SK-N-SH (cell line): Measurements from ENCODE around the gene PERCC1. TPM values are rescaled to one million over a fixed set of nuclear protein-coding genes. Genes with fewer than 3 reads are reported as not detected.

ENCODE experiments used
- CTCF ChIA-PET: fragments of 300-600, 350-600 bp; formaldehyde crosslinking; extraction: SDS; loops from one replicate; lab custom pipeline; 2021; lab: Yijun Ruan, JAX
- POLR2A ChIA-PET: fragments of 350-600 bp; sonication (Branson Sonifier 250); formaldehyde crosslinking; extraction: SDS; loops from one replicate; lab custom pipeline; 2020; ENCODE audit warnings: antibody characterized with exemption, inconsistent platforms; lab: Yijun Ruan, JAX
- DNase-seq: peaks from one replicate; pipeline ENCODE4 v3.0.0; 2012
- H2AFZ ChIP-seq: fragments of 200-600 bp; sonication (generic); 2 replicates; pipeline ENCODE4 v1.8.1; 2016; ENCODE audit warnings: antibody characterized with exemption, mild to moderate bottlenecking, low read depth
- H3F3A ChIP-seq: fragments of 200-600 bp; sonication (generic); replicated peaks from 2 replicates; pipeline ENCODE3; 2016; ENCODE audit warnings: antibody characterized with exemption, mild to moderate bottlenecking; ENCODE audit not compliant: insufficient read depth
- H3K27ac ChIP-seq, 2 experiments: fragments of 200-500 bp in 1 of 2; fragments of 200-600 bp in 1 of 2; sonication (Bioruptor generic) in 1 of 2; sonication (generic), shearing (Covaris generic) in 1 of 2; 2 replicates each; pipeline versions ENCODE4 v1.5.1 to v1.6.1; 2014 to 2016; ENCODE audit warnings: low read depth in 2 of 2, inconsistent platforms in 1 of 2, low read length in 1 of 2, mild to moderate bottlenecking in 1 of 2, mixed read lengths in 1 of 2
- H3K27me3 ChIP-seq: fragments of 200-600 bp; sonication (generic), shearing (Covaris generic); 2 replicates; pipeline ENCODE4 v1.6.1; 2016; ENCODE audit warnings: mixed run types; ENCODE audit not compliant: insufficient read depth
- H3K36me3 ChIP-seq, 2 experiments: fragments of 200-500 bp in 1 of 2; fragments of 200-600 bp in 1 of 2; sonication (Bioruptor generic) in 1 of 2; sonication (generic) in 1 of 2; replicated peaks in 1 of 2; 2 replicates each; pipeline versions ENCODE3 to v1.5.1; 2014 to 2016; ENCODE audit warnings: low read length in 1 of 2, mild to moderate bottlenecking in 1 of 2; ENCODE audit not compliant: insufficient read depth in 2 of 2, control insufficient read depth in 1 of 2
- H3K4me1 ChIP-seq, 2 experiments: fragments of 200-500 bp in 1 of 2; fragments of 200-600 bp in 1 of 2; sonication (Bioruptor generic) in 1 of 2; sonication (generic), shearing (Covaris generic) in 1 of 2; 2 replicates each; pipeline versions ENCODE4 v1.5.1 to v1.6.1; 2014 to 2016; ENCODE audit warnings: low read depth in 1 of 2, low read length in 1 of 2, mixed run types in 1 of 2; ENCODE audit not compliant: insufficient read depth in 2 of 2, control insufficient read depth in 1 of 2
- H3K4me2 ChIP-seq: fragments of 200-600 bp; sonication (generic), shearing (Covaris generic); 2 replicates; pipeline ENCODE4 v1.6.1; 2017; ENCODE audit warnings: mixed run types
- H3K4me3 ChIP-seq, 2 experiments: fragments of 200-500 bp in 1 of 2; fragments of 200-600 bp in 1 of 2; sonication (Bioruptor generic) in 1 of 2; sonication (generic), shearing (Covaris generic) in 1 of 2; 2 replicates each; pipeline versions ENCODE4 v1.5.1 to v1.8.1; 2014 to 2016; ENCODE audit warnings: low read depth in 2 of 2, inconsistent platforms in 1 of 2, low read length in 1 of 2, mild to moderate bottlenecking in 1 of 2, mixed read lengths in 1 of 2, moderate library complexity in 1 of 2
- H3K79me2 ChIP-seq: fragments of 200-600 bp; sonication (generic); 2 replicates; pipeline ENCODE4 v1.8.1; 2017; ENCODE audit warnings: mild to moderate bottlenecking; ENCODE audit not compliant: insufficient read depth
- H3K9ac ChIP-seq: fragments of 200-600 bp; sonication (generic); 2 replicates; pipeline ENCODE4 v1.6.1; 2017; ENCODE audit warnings: mixed run types
- H3K9me2 ChIP-seq: fragments of 200-600 bp; sonication (generic); 2 replicates; pipeline ENCODE4 v1.6.1; 2017; ENCODE audit warnings: mixed run types
- H3K9me3 ChIP-seq: fragments of 200-600 bp; sonication (generic); 2 replicates; pipeline ENCODE4 v1.6.1; 2017; ENCODE audit warnings: mixed run types, mild to moderate bottlenecking, moderate library complexity
- H4K20me1 ChIP-seq: fragments of 200-600 bp; sonication (generic); 2 replicates; pipeline ENCODE4 v1.6.1; 2017; ENCODE audit warnings: mild to moderate bottlenecking, mixed run types; ENCODE audit not compliant: insufficient read depth
- CHD2 ChIP-seq: fragments of 150-350 bp; IDR thresholded peaks from 2 replicates; pipeline ENCODE4 v1.6.1; 2018; ENCODE audit warnings: low read length; ENCODE audit not compliant: partially characterized antibody
- FOSL2 ChIP-seq: IDR thresholded peaks from 2 replicates; pipeline ENCODE4 v1.4.0; 2012; ENCODE audit warnings: low read depth, mild to moderate bottlenecking, moderate library complexity, borderline replicate concordance
- FOXM1 ChIP-seq: IDR thresholded peaks from 2 replicates; pipeline ENCODE4 v1.4.0; 2012; ENCODE audit warnings: low read depth, mild to moderate bottlenecking
- GATA2 ChIP-seq: sonication (generic); formaldehyde crosslinking; IDR thresholded peaks from 2 replicates; pipeline ENCODE4 v1.5.0; 2020; ENCODE audit warnings: mild to moderate bottlenecking, missing genetic modification reagents
- JUND ChIP-seq: IDR thresholded peaks from 2 replicates; pipeline ENCODE4 v1.4.0; 2012
- NFIC ChIP-seq: IDR thresholded peaks from 2 replicates; pipeline ENCODE4 v1.4.0; 2012; ENCODE audit warnings: borderline replicate concordance
- POLR2AphosphoS5 ChIP-seq: IDR thresholded peaks from 2 replicates; pipeline ENCODE4 v1.6.1; 2012; ENCODE audit warnings: low read depth, low read length
- RAD21 ChIP-seq: IDR thresholded peaks from 2 replicates; pipeline ENCODE4 v1.6.1; 2012; ENCODE audit warnings: mild to moderate bottlenecking, low read length
- RFX5 ChIP-seq: IDR thresholded peaks from 2 replicates; pipeline ENCODE4 v1.6.1; 2012; ENCODE audit warnings: mild to moderate bottlenecking, improper control_type of control experiment, low read length
- RXRA ChIP-seq: IDR thresholded peaks from 2 replicates; pipeline ENCODE4 v1.4.0; 2012; ENCODE audit warnings: low read depth, mild to moderate bottlenecking, borderline replicate concordance
- SIN3A ChIP-seq: IDR thresholded peaks from 2 replicates; pipeline ENCODE4 v1.6.1; 2012; ENCODE audit warnings: low read depth, mild to moderate bottlenecking, low read length, moderate library complexity, borderline replicate concordance
- TCF12 ChIP-seq: IDR thresholded peaks from 2 replicates; pipeline ENCODE4 v1.4.0; 2012
- TEAD4 ChIP-seq: IDR thresholded peaks from 2 replicates; pipeline ENCODE4 v1.4.0; 2012; ENCODE audit warnings: mild to moderate bottlenecking, borderline replicate concordance; ENCODE audit not compliant: insufficient read depth
- ZBTB33 ChIP-seq: IDR thresholded peaks from 2 replicates; pipeline ENCODE4 v1.4.0; 2012; ENCODE audit warnings: low read depth, borderline replicate concordance
- WGBS: methylation state at CpG from one replicate; pipeline ENCODE4 v1.1.6; 2017; ENCODE audit warnings: low lambda C conversion rate; 5-methylcytosine and 5-hydroxymethylcytosine counted together
- polyA plus RNA-seq, 3 experiments: library from polyadenylated mRNA; depleted of rRNA; stranded (reverse); fragments of >200 nt; gene quantifications; 2 replicates each; pipeline ENCODE4 v1.2.3, GENCODE V29; 2012
- TF ChIP-seq, protein P1 (sequence below): IDR thresholded peaks from 2 replicates; pipeline ENCODE4 v1.4.0; 2012; ENCODE audit warnings: low read depth
- TF ChIP-seq, protein P2 (sequence below): fragments of 200-600 bp; sonication (generic); IDR thresholded peaks from 2 replicates; pipeline ENCODE4 v1.6.1; 2017; ENCODE audit warnings: antibody characterized with exemption, mild to moderate bottlenecking, moderate library complexity

The PERCC1 gene
- polyA plus RNA-seq, 1 of the 3 experiments (the other 2 are of a cell fraction) = not detected

- no peak for TF ChIP-seq ZBTB33
Observed at GRCh38 chr16:1454561-1454960, 23.7 kb downstream of the PERCC1 start (continued).

DNA sequence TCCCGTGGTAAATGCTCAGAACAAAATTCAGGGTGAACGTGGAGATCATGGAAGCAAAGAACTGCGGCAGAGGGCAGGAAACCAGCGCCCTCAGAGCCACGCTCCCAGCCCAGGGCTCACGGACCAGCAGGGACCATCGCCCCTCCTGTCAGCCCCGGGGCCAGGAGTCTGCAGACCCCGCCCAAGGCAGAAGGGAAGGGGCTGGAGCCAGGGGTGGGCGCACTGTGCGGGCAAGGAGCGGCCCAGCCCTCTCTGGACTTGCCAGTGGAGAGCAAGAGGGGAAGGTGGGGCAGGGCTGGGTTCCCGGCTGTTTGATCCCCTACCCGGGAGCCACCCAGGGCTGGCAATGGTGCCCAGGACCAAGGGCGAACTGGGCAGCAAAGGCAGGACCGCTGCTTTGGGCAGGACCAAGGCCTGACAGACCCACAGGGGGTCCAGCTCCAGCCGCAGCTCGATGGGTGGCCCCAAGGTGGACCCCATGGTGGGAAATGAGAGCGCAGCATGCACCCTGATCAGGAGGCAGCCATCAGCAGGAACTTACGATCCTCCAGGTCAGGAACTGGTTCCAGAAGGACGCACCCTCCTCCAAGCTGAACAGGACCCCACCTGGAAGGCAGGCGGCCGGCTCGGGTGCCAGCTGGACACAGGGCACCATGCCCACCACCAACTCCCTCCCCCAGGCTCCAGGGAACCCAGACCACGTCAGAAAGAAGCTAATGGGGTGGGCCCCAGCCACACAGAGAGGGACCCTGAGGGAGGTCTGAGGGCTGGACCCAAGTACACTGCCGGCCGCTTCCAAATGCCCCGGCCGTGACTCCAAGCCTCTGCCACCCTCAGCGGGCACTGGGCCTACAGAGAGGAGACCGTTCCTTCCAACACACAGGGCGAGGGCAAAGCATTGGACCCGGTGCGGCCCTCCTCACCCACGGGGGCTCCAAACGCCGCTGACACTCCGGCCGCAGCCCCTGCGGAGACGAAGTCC, 24.6 kb downstream of the PERCC1 start:
- no peaks in the 10 kb centered on the region for H3K79me2 ChIP-seq
- no peaks in the 10 kb centered on the region for H3K9me3 ChIP-seq
- H3F3A ChIP-seq = no peaks in the 10 kb centered on the region
- peaks cover 0 to 43% of the 10 kb centered on the region in 2 experiments for H3K36me3 ChIP-seq
- ChIA-PET POLR2A (no interaction called here), CTCF (no interaction called here)
- no peaks in the 10 kb centered on the region for H3K9me2 ChIP-seq
- H3K4me1 ChIP-seq = no peaks in the 10 kb centered on the region
- H3K9ac ChIP-seq = no peak overlapping the region
- DNase-seq = no peak
- TF ChIP-seq GATA2 (CRISPR knock-in tag) (no peak), NFIC (no peak), RXRA (no peak), TEAD4 (no peak), RAD21 (no peak), TCF12 (no peak)
- H4K20me1 ChIP-seq = no peaks in the 10 kb centered on the region
- H3K27me3 ChIP-seq = no peaks in the 10 kb centered on the region
- no peak overlapping the region for H3K4me3 ChIP-seq
- no peak overlapping the region for H2AFZ ChIP-seq
- WGBS = 96% methylated on average over 18 of the region's 41 CpGs
- no peak overlapping the region for H3K4me2 ChIP-seq
- no peak overlapping the region for H3K27ac ChIP-seq

DNA sequence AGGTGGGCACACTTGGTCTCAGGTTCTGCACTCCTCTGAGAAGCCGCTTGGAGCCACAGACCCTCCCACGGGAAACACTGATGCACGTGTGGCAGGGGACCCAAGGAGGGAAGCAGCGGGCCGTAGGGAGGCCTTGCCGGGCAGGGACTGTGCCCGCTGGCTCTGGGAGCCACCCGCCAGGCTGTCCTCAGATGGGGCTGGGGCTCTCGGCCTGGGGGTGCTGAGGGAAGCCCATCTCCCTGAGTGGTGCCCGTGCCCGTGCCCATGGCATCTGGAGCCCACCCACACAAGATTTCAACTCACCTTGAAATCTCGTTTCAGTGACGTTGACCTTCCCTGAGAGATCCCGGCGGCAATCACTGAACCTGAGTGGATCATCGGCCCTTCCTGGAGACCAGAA, 26.1 kb downstream of the PERCC1 start:
- ChIA-PET CTCF (no interaction called here), POLR2A (no interaction called here)
- H3K9me2 ChIP-seq = no peaks in the 10 kb centered on the region

More for the DNA sequence above, 26.1 kb downstream of the PERCC1 start:
- Histone ChIP-seq H3K4me2 (no peak overlapping the region), H3K79me2 (no peaks in the 10 kb centered on the region), H3F3A (no peaks in the 10 kb centered on the region), H4K20me1 (no peaks in the 10 kb centered on the region), H3K4me1 (no peaks in the 10 kb centered on the region), H3K4me3 (no peak overlapping the region), H3K27ac (no peak overlapping the region), H3K36me3 (peaks cover 0 to 44% of the 10 kb centered on the region in 2 experiments), H3K27me3 (no peaks in the 10 kb centered on the region), H2AFZ (no peak overlapping the region), H3K9ac (no peak overlapping the region), H3K9me3 (no peaks in the 10 kb centered on the region)
- no peak for DNase-seq
- 94% methylated on average over 11 of the region's 16 CpGs for WGBS
- no peak for TF ChIP-seq FOSL2
- no peak for TF ChIP-seq ZBTB33
- no peak for TF ChIP-seq FOXM1
- no peak for TF ChIP-seq CHD2
- no peak for TF ChIP-seq SIN3A
- TF ChIP-seq JUND = no peak
- TF ChIP-seq, protein P1, sequence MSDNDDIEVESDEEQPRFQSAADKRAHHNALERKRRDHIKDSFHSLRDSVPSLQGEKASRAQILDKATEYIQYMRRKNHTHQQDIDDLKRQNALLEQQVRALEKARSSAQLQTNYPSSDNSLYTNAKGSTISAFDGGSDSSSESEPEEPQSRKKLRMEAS = no peak
- no peak for TF ChIP-seq RFX5
- TF ChIP-seq, protein P2, sequence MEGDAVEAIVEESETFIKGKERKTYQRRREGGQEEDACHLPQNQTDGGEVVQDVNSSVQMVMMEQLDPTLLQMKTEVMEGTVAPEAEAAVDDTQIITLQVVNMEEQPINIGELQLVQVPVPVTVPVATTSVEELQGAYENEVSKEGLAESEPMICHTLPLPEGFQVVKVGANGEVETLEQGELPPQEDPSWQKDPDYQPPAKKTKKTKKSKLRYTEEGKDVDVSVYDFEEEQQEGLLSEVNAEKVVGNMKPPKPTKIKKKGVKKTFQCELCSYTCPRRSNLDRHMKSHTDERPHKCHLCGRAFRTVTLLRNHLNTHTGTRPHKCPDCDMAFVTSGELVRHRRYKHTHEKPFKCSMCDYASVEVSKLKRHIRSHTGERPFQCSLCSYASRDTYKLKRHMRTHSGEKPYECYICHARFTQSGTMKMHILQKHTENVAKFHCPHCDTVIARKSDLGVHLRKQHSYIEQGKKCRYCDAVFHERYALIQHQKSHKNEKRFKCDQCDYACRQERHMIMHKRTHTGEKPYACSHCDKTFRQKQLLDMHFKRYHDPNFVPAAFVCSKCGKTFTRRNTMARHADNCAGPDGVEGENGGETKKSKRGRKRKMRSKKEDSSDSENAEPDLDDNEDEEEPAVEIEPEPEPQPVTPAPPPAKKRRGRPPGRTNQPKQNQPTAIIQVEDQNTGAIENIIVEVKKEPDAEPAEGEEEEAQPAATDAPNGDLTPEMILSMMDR = no peak
- TF ChIP-seq POLR2AphosphoS5 = no peak
